Mesenchymal stem cell (in vitro differentiated cells and primary cell): Measurements from ENCODE around the gene HOXA5.

Experiments used
- DNase-seq: peaks from one replicate; pipeline ENCODE4 v3.0.0-alpha.2; 2013
- H2AFZ ChIP-seq: one replicate; pipeline ENCODE4 v1.6.1; 2013; ENCODE audit warnings: low read depth, mild to moderate bottlenecking, control low read depth, inconsistent platforms, low read length, moderate library complexity
- H2AK5ac ChIP-seq: 2 replicates; pipeline ENCODE4 v1.6.1; 2013; ENCODE audit warnings: low read length, moderate library complexity, mild to moderate bottlenecking, inconsistent platforms; ENCODE audit not compliant: severe bottlenecking
- H2BK120ac ChIP-seq: one replicate; pipeline ENCODE4 v1.6.1; 2013; ENCODE audit warnings: low read depth, mild to moderate bottlenecking, inconsistent platforms, low read length, moderate library complexity
- H2BK12ac ChIP-seq, 2 experiments: one replicate each; pipeline ENCODE4 v1.6.1; 2013; ENCODE audit warnings: inconsistent platforms in 2 of 2, low read length in 2 of 2, mild to moderate bottlenecking in 2 of 2, moderate library complexity in 2 of 2, control low read depth in 1 of 2
- H2BK15ac ChIP-seq: one replicate; pipeline ENCODE4 v1.6.1; 2013; ENCODE audit warnings: mild to moderate bottlenecking, low read depth, inconsistent platforms; ENCODE audit not compliant: poor library complexity, severe bottlenecking
- H2BK5ac ChIP-seq: 2 replicates; pipeline ENCODE4 v1.6.1; 2013; ENCODE audit warnings: low read depth, mild to moderate bottlenecking, low read length, control low read depth, inconsistent platforms; ENCODE audit not compliant: poor library complexity, severe bottlenecking
- H3K14ac ChIP-seq, 2 experiments: one replicate each; pipeline ENCODE4 v1.6.1; 2013; ENCODE audit warnings: inconsistent platforms in 2 of 2, low read length in 2 of 2, control low read depth in 1 of 2, mild to moderate bottlenecking in 1 of 2, moderate library complexity in 1 of 2
- H3K18ac ChIP-seq, 2 experiments: one replicate each; pipeline ENCODE4 v1.6.1; 2013; ENCODE audit warnings: inconsistent platforms in 2 of 2, low read length in 2 of 2, control low read depth in 1 of 2, low read depth in 1 of 2, mild to moderate bottlenecking in 1 of 2
- H3K23ac ChIP-seq, 2 experiments: one replicate each; pipeline ENCODE4 v1.6.1; 2013; ENCODE audit warnings: inconsistent platforms in 2 of 2, low read length in 2 of 2, mild to moderate bottlenecking in 2 of 2, moderate library complexity in 2 of 2, control low read depth in 1 of 2
- H3K27ac ChIP-seq: 2 replicates; pipeline ENCODE4 v1.5.1; 2013; ENCODE audit warnings: mild to moderate bottlenecking, moderate library complexity, low read length, control low read depth, inconsistent platforms; ENCODE audit not compliant: poor library complexity, severe bottlenecking
- H3K27me3 ChIP-seq, 2 experiments: 2 replicates each; pipeline versions ENCODE4 v1.6.1 to v1.7.0; 2013; ENCODE audit warnings: low read length in 2 of 2, mild to moderate bottlenecking in 2 of 2, moderate library complexity in 2 of 2, control low read depth in 1 of 2, inconsistent platforms in 1 of 2; ENCODE audit not compliant: control insufficient read depth in 1 of 2, insufficient read depth in 1 of 2
- H3K36me3 ChIP-seq, 2 experiments: 2 replicates each; pipeline versions ENCODE4 v1.6.1 to v1.7.0; 2013; ENCODE audit warnings: low read length in 2 of 2, control low read depth in 1 of 2, inconsistent platforms in 1 of 2, low read depth in 1 of 2, mild to moderate bottlenecking in 1 of 2; ENCODE audit not compliant: insufficient read depth in 2 of 2, control insufficient read depth in 1 of 2
- H3K4ac ChIP-seq, 2 experiments: one replicate each; pipeline ENCODE4 v1.6.1; 2013; ENCODE audit warnings: inconsistent platforms in 2 of 2, low read length in 2 of 2, mild to moderate bottlenecking in 2 of 2, moderate library complexity in 2 of 2, control low read depth in 1 of 2, low read depth in 1 of 2
- H3K4me1 ChIP-seq: 2 replicates; pipeline ENCODE4 v1.6.1; 2013; ENCODE audit warnings: low read depth, low read length, control low read depth; ENCODE audit not compliant: control insufficient read depth, insufficient read depth
- H3K4me2 ChIP-seq: 2 replicates; pipeline ENCODE4 v1.6.1; 2013; ENCODE audit warnings: low read length, mild to moderate bottlenecking, inconsistent platforms; ENCODE audit not compliant: poor library complexity, severe bottlenecking
- H3K4me3 ChIP-seq, 2 experiments: 2 replicates each; pipeline versions ENCODE4 v1.5.1 to v1.7.0; 2013; ENCODE audit warnings: low read length in 2 of 2, mild to moderate bottlenecking in 2 of 2, control low read depth in 1 of 2, low read depth in 1 of 2; ENCODE audit not compliant: insufficient read depth in 1 of 2
- H3K79me1 ChIP-seq: replicated peaks from 2 replicates; pipeline ENCODE4 v1.6.1; 2013; ENCODE audit warnings: mild to moderate bottlenecking, control low read depth, low read length, inconsistent platforms; ENCODE audit not compliant: poor library complexity, severe bottlenecking
- H3K9ac ChIP-seq: 2 replicates; pipeline ENCODE4 v1.7.0; 2013; ENCODE audit warnings: mild to moderate bottlenecking, low read length, moderate library complexity
- H3K9me3 ChIP-seq: 2 replicates; pipeline ENCODE4 v1.7.0; 2013; ENCODE audit warnings: mild to moderate bottlenecking, low read length; ENCODE audit not compliant: control insufficient read depth
- H4K8ac ChIP-seq: one replicate; pipeline ENCODE4 v1.6.1; 2013; ENCODE audit warnings: inconsistent platforms, mild to moderate bottlenecking, low read length, moderate library complexity
- H4K91ac ChIP-seq: one replicate; pipeline ENCODE4 v1.6.1; 2013; ENCODE audit warnings: mild to moderate bottlenecking, low read length, inconsistent platforms
- WGBS: methylation state at CpG from one replicate; pipeline ENCODE4 v1.1.7; 2013; ENCODE audit warnings: mixed read lengths; 5-methylcytosine and 5-hydroxymethylcytosine counted together

HOXA5 gene

DNA sequence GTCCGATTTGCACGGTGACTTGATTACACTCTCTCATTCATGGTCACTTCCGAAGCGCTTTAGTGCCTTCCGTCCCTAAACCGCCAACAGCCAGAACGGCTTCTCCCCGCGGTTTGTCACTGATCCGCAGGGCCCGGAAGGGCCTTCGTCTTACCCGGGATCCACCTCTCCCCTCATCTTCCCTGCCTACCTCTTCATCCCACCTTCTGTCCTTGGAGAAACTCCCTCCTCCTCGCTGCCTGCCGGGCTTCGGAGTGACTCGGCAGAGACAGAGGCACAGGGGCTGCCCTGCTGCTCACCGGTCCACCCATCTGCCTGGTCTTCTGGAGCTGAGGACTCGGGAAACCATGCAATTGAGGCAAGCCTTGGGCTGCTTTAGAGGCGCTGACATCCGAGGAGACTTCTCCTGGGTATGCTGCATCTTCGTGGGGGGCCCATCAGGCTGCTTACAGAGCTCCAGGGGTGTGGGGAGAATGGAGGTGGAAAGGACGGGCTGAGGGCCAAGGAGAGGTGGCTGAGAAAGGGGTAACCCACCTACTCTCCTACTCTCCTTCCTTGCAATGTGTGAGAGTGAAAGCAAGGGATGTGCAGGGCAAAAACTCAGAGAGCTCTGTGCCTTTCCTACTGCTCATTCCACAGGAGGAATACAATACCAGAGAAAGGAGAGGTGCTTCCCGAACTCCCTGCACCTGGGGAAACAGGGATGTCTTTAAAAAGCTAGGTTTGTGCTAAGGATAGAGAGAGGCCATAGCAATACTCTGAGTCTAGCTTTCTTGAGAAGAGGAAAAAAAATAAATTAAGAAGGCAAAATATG, 42.6 kb upstream of the HOXA5 start:
- H3K4me1 ChIP-seq, result peaks cover 18% of the 10 kb centered on the region
- no peaks in the 10 kb centered on the region for H3K9me3 ChIP-seq
- peak overlapping the region; percentile 94 for H3K9ac ChIP-seq
- no peak overlapping the region for H2BK12ac ChIP-seq
- DNase-seq, result peak; percentile 9
- 7% methylated on average over 23 of the region's 24 CpGs for WGBS
- H4K91ac ChIP-seq, result no peak overlapping the region
- no peak overlapping the region for H3K4ac ChIP-seq
- H2BK120ac ChIP-seq, result no peak overlapping the region
- peak overlapping the region in 1 of 2 experiments; percentile 28 for H3K18ac ChIP-seq
- H3K36me3 ChIP-seq, result peaks cover 6 to 13% of the 10 kb centered on the region in 2 experiments
- H3K4me2 ChIP-seq, result peak overlapping the region; percentile 92
- peaks cover 3% of the 10 kb centered on the region for H3K79me1 ChIP-seq
- H2AK5ac ChIP-seq, result peak overlapping the region; percentile 45
- no peak overlapping the region for H2AFZ ChIP-seq
- peak overlapping the region in 1 of 2 experiments; percentile 81 for H3K23ac ChIP-seq
- H3K27me3 ChIP-seq, result peaks cover 9 to 30% of the 10 kb centered on the region in 2 experiments
- no peak overlapping the region for H4K8ac ChIP-seq
- no peak overlapping the region for H3K14ac ChIP-seq
- H3K4me3 ChIP-seq, result peak overlapping the region; percentile 56 to 84
- peak overlapping the region; percentile 69 for H3K27ac ChIP-seq
- H2BK15ac ChIP-seq, result no peak overlapping the region
- H2BK5ac ChIP-seq, result peak overlapping the region; percentile 48

DNA sequence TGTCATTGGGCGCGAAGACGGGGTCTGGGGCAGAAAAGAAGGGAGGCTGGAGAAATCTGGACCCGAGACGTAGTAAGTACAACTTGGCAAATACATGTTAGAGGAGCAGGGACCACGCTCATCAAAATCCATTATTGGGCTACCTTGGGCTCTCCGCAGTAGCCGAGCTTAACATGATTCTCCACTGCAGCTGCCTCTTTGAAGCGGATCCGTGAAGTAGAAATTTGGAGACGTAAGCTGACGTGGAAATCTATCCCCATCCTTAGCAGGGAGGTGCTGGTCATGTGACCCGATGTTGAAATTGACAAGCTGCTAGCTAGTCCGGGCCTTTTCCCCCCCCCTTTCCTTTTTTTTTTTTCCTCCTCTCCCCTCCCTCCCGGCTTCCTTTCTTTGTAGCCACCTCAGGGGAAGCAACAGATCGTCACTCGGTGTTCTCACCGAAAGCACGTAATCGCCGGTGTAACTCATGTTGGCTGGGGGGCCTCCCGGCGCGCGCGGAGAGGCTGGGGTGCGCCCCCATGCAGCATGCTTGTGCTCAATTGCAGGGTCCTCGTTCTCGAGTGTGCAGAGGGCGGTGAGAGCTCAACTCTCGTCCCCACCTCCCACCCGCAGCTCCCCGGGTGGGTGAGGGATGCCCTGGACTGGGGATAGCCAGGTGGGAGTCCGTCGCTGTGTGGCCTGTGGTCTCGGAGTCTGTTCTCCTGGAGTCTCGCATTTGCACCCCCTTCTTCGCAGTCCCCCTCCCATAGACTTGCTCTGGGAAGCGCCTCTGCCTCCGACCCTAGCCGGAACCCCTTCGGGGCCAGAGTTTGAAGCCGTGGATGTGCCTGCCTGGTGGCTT, 41.8 kb upstream of the HOXA5 start, which contains the start of gene HOXA11:
TSS of gene HOXA11 (minus strand) at position 220 of the 841 bp plus-strand sequence. CDS start at position 132, 88 bp downstream.
- peak within 1 kb of the TSS; percentile 74 for H3K27ac ChIP-seq
- peaks cover under 1 to 22% of the 10 kb centered on the region in 2 experiments for H3K27me3 ChIP-seq
- H3K4ac ChIP-seq, result no peak within 1 kb of the TSS
- peak within 1 kb of the TSS; percentile 45 for H2AK5ac ChIP-seq
- no peaks in the 10 kb centered on the region for H3K79me1 ChIP-seq
- H3K9ac ChIP-seq, result peak within 1 kb of the TSS; percentile 94
- H4K91ac ChIP-seq, result no peak within 1 kb of the TSS
- DNase-seq, result peak; percentile 76
- no peak within 1 kb of the TSS for H2AFZ ChIP-seq
- no peak within 1 kb of the TSS for H2BK120ac ChIP-seq
- peak within 1 kb of the TSS; percentile 75 for H2BK5ac ChIP-seq
- no peaks in the 10 kb centered on the region for H3K9me3 ChIP-seq
- H3K36me3 ChIP-seq, result peaks cover 6 to 13% of the 10 kb centered on the region in 2 experiments
- H3K4me1 ChIP-seq, result peaks cover 26% of the 10 kb centered on the region
- H3K4me3 ChIP-seq, result peak within 1 kb of the TSS; percentile 79 to 84
- H3K14ac ChIP-seq, result no peak within 1 kb of the TSS
- H2BK15ac ChIP-seq, result no peak within 1 kb of the TSS
- WGBS, result 5% methylated on average over 32 of the region's 43 CpGs
- H2BK12ac ChIP-seq, result no peak within 1 kb of the TSS
- H3K18ac ChIP-seq, result peak within 1 kb of the TSS; percentile 28
- H4K8ac ChIP-seq, result peak within 1 kb of the TSS; percentile 31
- peak within 1 kb of the TSS; percentile 92 for H3K4me2 ChIP-seq
- no peak within 1 kb of the TSS for H3K23ac ChIP-seq

GRCh38 chr7:27184337-27185012, 41.0 kb upstream of the HOXA5 start:
- Histone ChIP-seq H2BK12ac (no peak overlapping the region), H2AK5ac (no peak overlapping the region), H4K91ac (no peak overlapping the region), H3K79me1 (no peaks in the 10 kb centered on the region), H2BK15ac (no peak overlapping the region), H3K9me3 (no peaks in the 10 kb centered on the region), H3K4me2 (peak overlapping the region; percentile 60), H3K18ac (peak overlapping the region in 1 of 2 experiments; percentile 28), H3K36me3 (peaks cover 6 to 13% of the 10 kb centered on the region in 2 experiments), H3K4me1 (peaks cover 23% of the 10 kb centered on the region), H4K8ac (peak overlapping the region; percentile 31), H3K23ac (no peak overlapping the region), H2BK5ac (peak overlapping the region; percentile 74), H3K27ac (peak overlapping the region; percentile 74), H2BK120ac (no peak overlapping the region), H3K9ac (peak overlapping the region; percentile 94), H3K4me3 (peak overlapping the region; percentile 79 to 84), H3K27me3 (peaks cover 0 to 15% of the 10 kb centered on the region in 2 experiments), H3K4ac (no peak overlapping the region), H3K14ac (no peak overlapping the region), H2AFZ (no peak overlapping the region)
- peak; percentile 55 for DNase-seq
- WGBS, result under 1% methylated on average over 55 of the region's 72 CpGs
